CD4-positive, alpha-beta memory T cell (primary cell): ENCODE results near the gene GATAD2B. TPM values are rescaled to one million over a fixed set of nuclear protein-coding genes. Genes with fewer than 3 reads are reported as not detected.

Source experiments
- CTCF ChIA-PET: fragments of 350-600 bp; sonication (Branson Sonifier 250); formaldehyde crosslinking; loops from one replicate; lab custom pipeline; 2021; ENCODE audit warnings: inconsistent platforms; ENCODE audit not compliant: partially characterized antibody; lab: Charles Lee
- POLR2A ChIA-PET: fragments of 350-600 bp; sonication (Branson Sonifier 250); formaldehyde crosslinking; loops from one replicate; lab custom pipeline; 2021; ENCODE audit not compliant: partially characterized antibody; lab: Charles Lee
- DNase-seq, 5 donors: peaks; one replicate each; pipeline versions ENCODE4 v3.0.0 to v3.0.0-alpha.2; 2020 to 2022; ENCODE audit warnings: mixed read lengths in 1 of 5
- H3K27ac ChIP-seq: one replicate; pipeline ENCODE4 v1.7.0; 2013; ENCODE audit warnings: low read depth, low read length
- H3K27me3 ChIP-seq: 2 replicates; pipeline ENCODE4 v1.7.0; 2013; ENCODE audit warnings: mild to moderate bottlenecking, low read length, moderate library complexity; ENCODE audit not compliant: insufficient read depth
- H3K36me3 ChIP-seq: 2 replicates; pipeline ENCODE4 v1.7.0; 2013; ENCODE audit warnings: mild to moderate bottlenecking, low read length, moderate library complexity; ENCODE audit not compliant: insufficient read depth
- H3K4me1 ChIP-seq: 2 replicates; pipeline ENCODE4 v1.7.0; 2013; ENCODE audit warnings: mild to moderate bottlenecking, low read length, moderate library complexity; ENCODE audit not compliant: insufficient read depth
- H3K4me3 ChIP-seq, 2 donors: one replicate each; pipeline ENCODE4 v1.7.0; 2013; ENCODE audit warnings: low read length in 2 of 2, mild to moderate bottlenecking in 1 of 2
- H3K9me3 ChIP-seq, 2 donors: one replicate each; pipeline ENCODE4 v1.7.0; 2013; ENCODE audit warnings: low read length in 2 of 2, control low read depth in 1 of 2; ENCODE audit not compliant: control insufficient read depth in 1 of 2
- H3K27ac Mint-ChIP-seq, 7 donors: one replicate each; pipeline ENCODE4 v1.8.0; 2020 to 2021; ENCODE audit warnings: mixed read lengths in 7 of 7, mild to moderate bottlenecking in 6 of 7, inconsistent platforms in 3 of 7, moderate library complexity in 3 of 7
- H3K27me3 Mint-ChIP-seq, 2 donors: one replicate each; pipeline ENCODE4 v1.8.0; 2020 to 2021; ENCODE audit warnings: mixed read lengths in 2 of 2
- H3K36me3 Mint-ChIP-seq, 2 donors: one replicate each; pipeline ENCODE4 v1.8.0; 2020 to 2021; ENCODE audit warnings: mixed read lengths in 2 of 2, inconsistent platforms in 1 of 2, mild to moderate bottlenecking in 1 of 2
- H3K4me1 Mint-ChIP-seq, 4 donors: one replicate each; pipeline ENCODE4 v1.8.0; 2020 to 2021; ENCODE audit warnings: mixed read lengths in 4 of 4, mild to moderate bottlenecking in 1 of 4
- H3K4me3 Mint-ChIP-seq, 8 donors: one replicate each; pipeline ENCODE4 v1.8.0; 2020 to 2021; ENCODE audit warnings: mixed read lengths in 8 of 8, mild to moderate bottlenecking in 7 of 8, moderate library complexity in 6 of 8, inconsistent platforms in 3 of 8
- H3K9me3 Mint-ChIP-seq, 8 donors: one replicate each; pipeline ENCODE4 v1.8.0; 2020 to 2021; ENCODE audit warnings: mixed read lengths in 8 of 8, mild to moderate bottlenecking in 5 of 8, inconsistent platforms in 3 of 8, moderate library complexity in 1 of 8
- intact Hi-C: fragments of 100-400 bp; cut with micrococcal nuclease; formaldehyde crosslinking; loops from one replicate; pipeline ENCODE4 v1.15.1; 2023
- polyA plus RNA-seq, 2 donors: library from polyadenylated mRNA; unstranded; fragments of 300-500 nt; fragmentation: Illumina TruSeq; gene quantifications; one replicate each; pipeline ENCODE4 v1.2.3, GENCODE V29; 2021
- total RNA-seq, 2 experiments: library from RNA; stranded (reverse); gene quantifications; one replicate each; pipeline ENCODE4 v1.2.3, GENCODE V29; 2021

Gene GATAD2B
- total and polyA plus RNA-seq, 4 experiments from 2014 or later: 1.8 to 104 (median 51.3) TPM

GRCh38 chr1:153940756-153941155 is 18.0 kb upstream of the GATAD2B start:
- POLR2A ChIA-PET: interaction anchor here (0.7 to 13.0 kb wide), 7 partner anchors 10 to 35 kb away, joined by 3 to 298 read pairs (median 4); partner anchors contain the start of genes CREB3L4, CRTC2 and GATAD2B
- Mint-ChIP-seq H3K27me3 (peaks cover 0 to 4% of the 10 kb centered on the region in 2 donors), H3K4me3 (no peak overlapping the region), H3K36me3 (peaks cover 48 to 78% of the 10 kb centered on the region in 2 donors), H3K27ac (peak overlapping the region in 3 of 7 donors; percentile 17 to 92 (median 57)), H3K9me3 (peaks cover 0 to 4% (median 0%) of the 10 kb centered on the region in 8 donors), H3K4me1 (peaks cover 23 to 58% (median 35%) of the 10 kb centered on the region in 4 donors)
- Histone ChIP-seq H3K27me3 (no peaks in the 10 kb centered on the region), H3K9me3 (no peaks in the 10 kb centered on the region), H3K36me3 (peaks cover 67% of the 10 kb centered on the region), H3K27ac (no peak overlapping the region), H3K4me3 (no peak overlapping the region), H3K4me1 (peaks cover 29% of the 10 kb centered on the region)
- CTCF ChIA-PET: interaction anchor here (0.9 kb wide), 1 partner anchor 17 kb away, joined by 3 read pairs; no protein-coding TSS in a partner anchor
- no peak for DNase-seq
- intact Hi-C loops: no loop called here

- ChIA-PET CTCF (interaction anchor here (0.5 kb wide), 1 partner anchor 74 kb away, joined by 3 read pairs; no protein-coding TSS in a partner anchor), POLR2A (interaction anchor here (1.0 to 13.0 kb wide), 6 partner anchors 14 to 51 kb away, joined by 3 to 298 read pairs (median 4); partner anchors contain the start of genes CREB3L4, CRTC2, GATAD2B and JTB)
- intact Hi-C loops: no loop called here
- Mint-ChIP-seq H3K27me3 (no peaks in the 10 kb centered on the region), H3K36me3 (peaks cover 55 to 79% of the 10 kb centered on the region in 2 donors), H3K4me1 (peaks cover 19 to 46% (median 27%) of the 10 kb centered on the region in 4 donors), H3K27ac (peak overlapping the region in 3 of 7 donors; percentile 14 to 46 (median 35)), H3K4me3 (no peak overlapping the region), H3K9me3 (no peaks in the 10 kb centered on the region)
- Histone ChIP-seq H3K27ac (no peak overlapping the region), H3K4me1 (peaks cover 24% of the 10 kb centered on the region), H3K9me3 (no peaks in the 10 kb centered on the region), H3K36me3 (peaks cover 79% of the 10 kb centered on the region), H3K27me3 (no peaks in the 10 kb centered on the region), H3K4me3 (no peak overlapping the region)
- no peak for DNase-seq
These were observed 16.7 kb upstream of the GATAD2B start for GRCh38 chr1:153939476-153939875.

- H3K36me3 ChIP-seq: peaks cover 84% of the 10 kb centered on the region
- H3K9me3 Mint-ChIP-seq: no peaks in the 10 kb centered on the region
- no peaks in the 10 kb centered on the region for H3K27me3 ChIP-seq
- H3K27me3 Mint-ChIP-seq: no peaks in the 10 kb centered on the region
- no peak overlapping the region for H3K4me3 ChIP-seq
- ChIA-PET CTCF (no interaction called here), POLR2A (interaction anchor here (1.3 to 13.0 kb wide), 5 partner anchors 14 to 52 kb away, joined by 3 to 298 read pairs (median 5); partner anchors contain the start of genes CREB3L4, CRTC2, GATAD2B and RPS27)
- H3K36me3 Mint-ChIP-seq: peaks cover 57 to 80% of the 10 kb centered on the region in 2 donors
- DNase-seq: no peak
- H3K9me3 ChIP-seq: no peaks in the 10 kb centered on the region
- intact Hi-C loops: no loop called here
- H3K4me1 Mint-ChIP-seq: peaks cover 16 to 41% (median 23%) of the 10 kb centered on the region in 4 donors
- H3K27ac Mint-ChIP-seq: peak overlapping the region in 2 of 7 donors; percentile 18 to 56
- H3K27ac ChIP-seq: no peak overlapping the region
- H3K4me3 Mint-ChIP-seq: peak overlapping the region in 1 of 8 donors; percentile 55
- peaks cover 19% of the 10 kb centered on the region for H3K4me1 ChIP-seq
These were observed 16.2 kb upstream of the GATAD2B start for GRCh38 chr1:153938996-153939395.

GRCh38 chr1:153937331-153937730 is 14.6 kb upstream of the GATAD2B start:
- Mint-ChIP-seq H3K4me1 (peaks cover 4 to 24% (median 10%) of the 10 kb centered on the region in 4 donors), H3K27ac (peak overlapping the region in 2 of 7 donors; percentile 24 to 57), H3K9me3 (no peaks in the 10 kb centered on the region), H3K4me3 (no peak overlapping the region), H3K36me3 (peaks cover 49 to 78% of the 10 kb centered on the region in 2 donors), H3K27me3 (no peaks in the 10 kb centered on the region)
- Histone ChIP-seq H3K27me3 (no peaks in the 10 kb centered on the region), H3K4me3 (no peak overlapping the region), H3K27ac (no peak overlapping the region), H3K9me3 (no peaks in the 10 kb centered on the region), H3K36me3 (peaks cover 91% of the 10 kb centered on the region), H3K4me1 (peaks cover 2% of the 10 kb centered on the region)
- POLR2A ChIA-PET: interaction anchor here (13.0 kb wide), 1 partner anchor 12 kb away, joined by 298 read pairs; the partner anchor contains the start of gene GATAD2B
- CTCF ChIA-PET: interaction anchor here (1.7 kb wide), 1 partner anchor 9 kb away, joined by 5 read pairs; the partner anchor contains the start of gene DENND4B
- intact Hi-C loops: no loop called here
- DNase-seq: no peak

- Mint-ChIP-seq H3K27ac (peak overlapping the region in 5 of 7 donors; percentile 34 to 51 (median 46)), H3K36me3 (peaks cover 46 to 74% of the 10 kb centered on the region in 2 donors), H3K4me1 (peaks cover 3 to 16% (median 7%) of the 10 kb centered on the region in 4 donors), H3K4me3 (no peak overlapping the region), H3K9me3 (no peaks in the 10 kb centered on the region), H3K27me3 (no peaks in the 10 kb centered on the region)
- Histone ChIP-seq H3K4me1 (no peaks in the 10 kb centered on the region), H3K36me3 (peaks cover 86% of the 10 kb centered on the region), H3K9me3 (no peaks in the 10 kb centered on the region), H3K4me3 (no peak overlapping the region), H3K27ac (no peak overlapping the region), H3K27me3 (no peaks in the 10 kb centered on the region)
- intact Hi-C loops: no loop called here
- CTCF ChIA-PET: interaction anchor here (1.7 kb wide), 1 partner anchor 10 kb away, joined by 5 read pairs; the partner anchor contains the start of gene DENND4B
- no peak for DNase-seq
- POLR2A ChIA-PET: interaction anchor here (1.7 to 13.0 kb wide), 2 partner anchors 11 to 13 kb away, joined by 7 to 298 read pairs; partner anchors contain the start of gene GATAD2B
These were observed 13.4 kb upstream of the GATAD2B start for GRCh38 chr1:153936011-153936802.

GRCh38 chr1:153934746-153935145 is 12.0 kb upstream of the GATAD2B start:
- H3K27ac Mint-ChIP-seq: peak overlapping the region in 2 of 7 donors; percentile 68 to 75
- H3K9me3 Mint-ChIP-seq: no peaks in the 10 kb centered on the region
- Histone ChIP-seq H3K27ac (no peak overlapping the region), H3K27me3 (no peaks in the 10 kb centered on the region), H3K36me3 (peaks cover 71% of the 10 kb centered on the region), H3K4me1 (no peaks in the 10 kb centered on the region), H3K9me3 (no peaks in the 10 kb centered on the region), H3K4me3 (no peak overlapping the region)
- ChIA-PET CTCF (interaction anchor here (0.9 to 1.4 kb wide), 2 partner anchors 12 kb away, joined by 3 to 6 read pairs; partner anchors contain the start of genes DENND4B and GATAD2B), POLR2A (interaction anchor here (0.6 to 1.8 kb wide), 4 partner anchors 11 to 20 kb away, joined by 5 to 7 read pairs (median 6); partner anchors contain the start of genes DENND4B and GATAD2B)
- no peak for DNase-seq
- no peaks in the 10 kb centered on the region for H3K27me3 Mint-ChIP-seq
- H3K36me3 Mint-ChIP-seq: peaks cover 39 to 73% of the 10 kb centered on the region in 2 donors
- H3K4me1 Mint-ChIP-seq: peaks cover 0 to 8% (median 0%) of the 10 kb centered on the region in 4 donors
- intact Hi-C loops: no loop called here
- no peak overlapping the region for H3K4me3 Mint-ChIP-seq
